ENCODE data around the gene GRM5.
A peak's percentile ranks its signal among the peaks of the same experiment; 100 is the strongest.
"Not testable (repeated sequence)": the region's sequence is repeated elsewhere in the genome, so short reads cannot be mapped to it uniquely, and the experiment has no call there.

The GRM5 gene

DNA sequence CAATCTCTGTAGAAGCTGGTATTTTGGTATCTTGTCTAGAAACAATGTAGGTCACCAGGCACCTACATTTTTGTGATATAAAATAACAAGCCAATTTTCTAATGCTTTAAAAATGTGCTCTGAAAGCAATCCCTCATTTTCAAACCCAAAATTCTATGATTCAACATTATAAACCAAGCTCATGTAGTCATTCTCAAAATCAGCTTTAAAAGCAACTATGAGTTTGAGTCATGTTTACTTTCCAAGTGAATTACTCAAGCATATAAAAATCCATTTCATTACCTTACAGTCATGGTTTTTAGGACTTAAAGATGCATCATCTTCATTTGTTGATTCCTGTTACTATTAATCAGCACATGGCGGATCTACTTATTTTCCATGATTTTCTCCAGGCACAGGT lies 216.4 kb downstream of the GRM5 start:
- H3K36me3 ChIP-seq (ENCODE audit: insufficient read depth, low read length), result no peaks in the 10 kb centered on the region
- no peaks in the 10 kb centered on the region for H3K79me2 ChIP-seq (ENCODE audit: insufficient read depth, low read length)
- no peak overlapping the region for H2AFZ ChIP-seq (ENCODE audit: low read length)
- no peaks in the 10 kb centered on the region for H3K9me3 ChIP-seq (ENCODE audit: low read length)
- no peak for TF ChIP-seq EZH2 (IDR thresholded peaks at IDR 0.05; ENCODE audit: borderline replicate concordance, low read length)
- TF ChIP-seq, protein P1, sequence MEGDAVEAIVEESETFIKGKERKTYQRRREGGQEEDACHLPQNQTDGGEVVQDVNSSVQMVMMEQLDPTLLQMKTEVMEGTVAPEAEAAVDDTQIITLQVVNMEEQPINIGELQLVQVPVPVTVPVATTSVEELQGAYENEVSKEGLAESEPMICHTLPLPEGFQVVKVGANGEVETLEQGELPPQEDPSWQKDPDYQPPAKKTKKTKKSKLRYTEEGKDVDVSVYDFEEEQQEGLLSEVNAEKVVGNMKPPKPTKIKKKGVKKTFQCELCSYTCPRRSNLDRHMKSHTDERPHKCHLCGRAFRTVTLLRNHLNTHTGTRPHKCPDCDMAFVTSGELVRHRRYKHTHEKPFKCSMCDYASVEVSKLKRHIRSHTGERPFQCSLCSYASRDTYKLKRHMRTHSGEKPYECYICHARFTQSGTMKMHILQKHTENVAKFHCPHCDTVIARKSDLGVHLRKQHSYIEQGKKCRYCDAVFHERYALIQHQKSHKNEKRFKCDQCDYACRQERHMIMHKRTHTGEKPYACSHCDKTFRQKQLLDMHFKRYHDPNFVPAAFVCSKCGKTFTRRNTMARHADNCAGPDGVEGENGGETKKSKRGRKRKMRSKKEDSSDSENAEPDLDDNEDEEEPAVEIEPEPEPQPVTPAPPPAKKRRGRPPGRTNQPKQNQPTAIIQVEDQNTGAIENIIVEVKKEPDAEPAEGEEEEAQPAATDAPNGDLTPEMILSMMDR (IDR thresholded peaks at IDR 0.05; ENCODE audit: low read length), result no peak
- H3K4me1 ChIP-seq (ENCODE audit: insufficient read depth, low read length, severe bottlenecking), result peaks cover 55% of the 10 kb centered on the region
- no peak overlapping the region for H3K27ac ChIP-seq (ENCODE audit: low read depth, low read length, poor library complexity, severe bottlenecking)
- no peak overlapping the region for H3K4me2 ChIP-seq (ENCODE audit: low read length)
- no peaks in the 10 kb centered on the region for H3K9me2 ChIP-seq (ENCODE audit: low read depth, low read length)
- H3F3A ChIP-seq (ENCODE audit: insufficient read depth, low read length), result no peaks in the 10 kb centered on the region
- no peak overlapping the region for H3K4me3 ChIP-seq (ENCODE audit: low read depth, low read length, poor library complexity, severe bottlenecking)
- no peak overlapping the region for H3K9ac ChIP-seq (ENCODE audit: low read length)
- no peaks in the 10 kb centered on the region for H4K20me1 ChIP-seq (ENCODE audit: insufficient read depth, low read length)
- no peaks in the 10 kb centered on the region for H3K27me3 ChIP-seq (ENCODE audit: insufficient read depth, low read length)

DNA sequence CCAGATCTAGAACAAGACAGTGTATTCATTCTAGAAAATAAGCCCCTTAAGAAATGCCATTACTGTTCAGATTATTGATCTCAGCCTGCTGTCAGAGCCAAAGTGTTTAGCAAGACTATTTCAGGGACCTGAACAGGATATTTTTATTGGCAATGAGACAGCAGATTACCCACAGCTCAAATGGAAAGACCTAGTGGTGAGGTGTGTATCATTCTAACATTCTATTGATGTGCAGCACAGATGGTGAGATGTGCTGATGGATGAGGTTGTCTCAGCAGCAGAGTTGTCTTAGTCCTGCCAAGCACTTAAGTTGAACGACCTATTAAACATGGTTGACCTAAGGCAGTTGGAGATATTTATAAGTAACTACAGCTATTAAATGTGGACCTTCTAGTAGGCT lies 219.5 kb downstream of the GRM5 start:
- not testable (repeated sequence) for H3K36me3 ChIP-seq (ENCODE audit: insufficient read depth, low read length); H3K79me2 ChIP-seq (ENCODE audit: insufficient read depth, low read length); H2AFZ ChIP-seq (ENCODE audit: low read length); H3K4me2 ChIP-seq (ENCODE audit: low read length); H3K4me3 ChIP-seq (ENCODE audit: low read depth, low read length, poor library complexity, severe bottlenecking); H4K20me1 ChIP-seq (ENCODE audit: insufficient read depth, low read length); H3K27me3 ChIP-seq (ENCODE audit: insufficient read depth, low read length); H3K9ac ChIP-seq (ENCODE audit: low read length); H3K9me2 ChIP-seq (ENCODE audit: low read depth, low read length); H3K9me3 ChIP-seq (ENCODE audit: low read length); H3F3A ChIP-seq (ENCODE audit: insufficient read depth, low read length)
- peak overlapping the region; percentile 98 for H3K27ac ChIP-seq (ENCODE audit: low read depth, low read length, poor library complexity, severe bottlenecking)
- H3K4me1 ChIP-seq (ENCODE audit: insufficient read depth, low read length, severe bottlenecking), result peaks cover 63% of the 10 kb centered on the region

DNA sequence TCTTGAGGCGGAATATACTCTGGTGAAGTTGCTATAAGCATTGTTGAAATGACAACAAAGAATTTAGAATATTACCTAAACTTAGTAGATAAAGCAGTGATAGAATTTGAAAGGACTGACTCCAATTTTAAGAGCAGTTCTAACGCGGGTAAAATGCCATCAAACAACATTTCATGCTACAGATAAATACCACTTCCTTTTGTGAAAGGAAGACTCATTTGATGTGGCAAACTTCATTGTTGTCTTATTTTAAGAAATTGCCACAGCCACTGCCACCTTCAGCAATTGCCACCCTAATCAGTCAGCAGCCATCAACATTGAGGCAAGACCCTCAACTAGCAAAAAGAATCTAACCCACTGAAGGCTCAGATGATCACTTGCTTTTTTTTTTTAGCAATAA lies 220.8 kb downstream of the GRM5 start:
- not testable (repeated sequence) for H3K9me2 ChIP-seq (ENCODE audit: low read depth, low read length); H3K79me2 ChIP-seq (ENCODE audit: insufficient read depth, low read length); H2AFZ ChIP-seq (ENCODE audit: low read length); H3K27me3 ChIP-seq (ENCODE audit: insufficient read depth, low read length); H3K9me3 ChIP-seq (ENCODE audit: low read length); H4K20me1 ChIP-seq (ENCODE audit: insufficient read depth, low read length); H3K4me3 ChIP-seq (ENCODE audit: low read depth, low read length, poor library complexity, severe bottlenecking); H3K9ac ChIP-seq (ENCODE audit: low read length); H3F3A ChIP-seq (ENCODE audit: insufficient read depth, low read length); H3K36me3 ChIP-seq (ENCODE audit: insufficient read depth, low read length)
- Histone ChIP-seq H3K4me2 (ENCODE audit: low read length) (peak overlapping the region; percentile 46; the same call in 1 of the 2 replicates), H3K27ac (ENCODE audit: low read depth, low read length, poor library complexity, severe bottlenecking) (peak overlapping the region; percentile 98), H3K4me1 (ENCODE audit: insufficient read depth, low read length, severe bottlenecking) (peaks cover 66% of the 10 kb centered on the region)

DNA sequence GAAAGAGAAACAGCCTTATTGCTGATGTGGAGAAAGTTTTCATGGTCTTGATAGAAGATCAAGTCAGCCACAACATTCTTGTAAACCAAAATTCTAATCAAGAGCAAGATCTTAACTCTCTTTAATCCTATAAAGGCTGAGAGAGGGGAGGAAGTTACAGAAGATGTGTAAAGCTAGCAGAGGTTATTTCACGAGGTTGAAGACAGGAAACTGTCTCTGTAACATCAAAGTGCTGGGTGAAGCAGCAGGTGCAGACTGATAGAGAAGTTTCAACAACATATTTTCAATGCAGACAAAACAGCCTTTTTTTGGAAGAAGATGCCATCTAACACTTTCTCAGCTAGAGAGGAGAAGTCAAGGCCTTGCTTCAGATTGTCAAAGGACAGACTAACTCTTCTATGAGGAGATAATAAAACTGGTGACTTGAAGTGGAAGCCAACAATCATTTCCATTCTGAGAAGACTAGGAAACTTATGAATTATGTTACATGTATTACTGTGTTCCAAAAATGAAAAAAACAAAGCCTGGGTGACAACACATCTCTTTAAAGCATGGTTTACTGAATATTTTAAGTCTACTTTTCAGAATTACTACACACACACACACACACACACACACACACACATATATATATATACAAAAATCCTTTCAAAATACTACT lies 221.9 kb downstream of the GRM5 start:
- peak overlapping the region; percentile 37 for H3K9ac ChIP-seq (ENCODE audit: low read length)
- H2AFZ ChIP-seq (ENCODE audit: low read length); H3K36me3 ChIP-seq (ENCODE audit: insufficient read depth, low read length); H3K4me3 ChIP-seq (ENCODE audit: low read depth, low read length, poor library complexity, severe bottlenecking); H3K27me3 ChIP-seq (ENCODE audit: insufficient read depth, low read length); H3K9me2 ChIP-seq (ENCODE audit: low read depth, low read length); H3F3A ChIP-seq (ENCODE audit: insufficient read depth, low read length); H3K9me3 ChIP-seq (ENCODE audit: low read length); H3K79me2 ChIP-seq (ENCODE audit: insufficient read depth, low read length); H4K20me1 ChIP-seq (ENCODE audit: insufficient read depth, low read length): not testable (repeated sequence)
- peak overlapping the region; percentile 98 for H3K27ac ChIP-seq (ENCODE audit: low read depth, low read length, poor library complexity, severe bottlenecking)
- H3K4me2 ChIP-seq (ENCODE audit: low read length), result peak overlapping the region; percentile 46
- peaks cover 66% of the 10 kb centered on the region for H3K4me1 ChIP-seq (ENCODE audit: insufficient read depth, low read length, severe bottlenecking)

DNA sequence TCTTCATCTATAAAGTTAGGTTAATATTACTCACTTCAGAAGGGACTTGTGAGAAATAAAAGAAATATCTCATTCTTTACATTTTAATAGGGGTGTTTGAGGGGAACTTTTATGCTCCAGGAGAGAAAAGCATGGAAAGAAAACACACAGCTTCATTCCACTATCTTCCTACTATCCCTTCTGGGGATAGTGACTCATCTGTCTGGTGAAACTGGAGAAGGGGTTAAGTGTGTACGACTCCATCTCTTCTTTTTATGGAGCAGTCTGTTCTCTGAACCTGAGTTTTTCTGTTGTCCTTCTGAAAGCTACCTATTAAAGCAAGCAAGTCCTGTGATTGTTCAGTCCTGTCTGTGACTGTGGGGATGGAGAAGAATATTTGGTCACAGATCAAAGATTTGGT lies 227.6 kb downstream of the GRM5 start:
- not testable (repeated sequence) for H3K27me3 ChIP-seq (ENCODE audit: insufficient read depth, low read length); H3K9ac ChIP-seq (ENCODE audit: low read length); H4K20me1 ChIP-seq (ENCODE audit: insufficient read depth, low read length); H3K27ac ChIP-seq (ENCODE audit: low read depth, low read length, poor library complexity, severe bottlenecking); H3K36me3 ChIP-seq (ENCODE audit: insufficient read depth, low read length); H3K79me2 ChIP-seq (ENCODE audit: insufficient read depth, low read length); H3K9me3 ChIP-seq (ENCODE audit: low read length); H3F3A ChIP-seq (ENCODE audit: insufficient read depth, low read length); H3K4me2 ChIP-seq (ENCODE audit: low read length); H3K4me3 ChIP-seq (ENCODE audit: low read depth, low read length, poor library complexity, severe bottlenecking); H2AFZ ChIP-seq (ENCODE audit: low read length); H3K9me2 ChIP-seq (ENCODE audit: low read depth, low read length)
- peaks cover 15% of the 10 kb centered on the region for H3K4me1 ChIP-seq (ENCODE audit: insufficient read depth, low read length, severe bottlenecking)

DNA sequence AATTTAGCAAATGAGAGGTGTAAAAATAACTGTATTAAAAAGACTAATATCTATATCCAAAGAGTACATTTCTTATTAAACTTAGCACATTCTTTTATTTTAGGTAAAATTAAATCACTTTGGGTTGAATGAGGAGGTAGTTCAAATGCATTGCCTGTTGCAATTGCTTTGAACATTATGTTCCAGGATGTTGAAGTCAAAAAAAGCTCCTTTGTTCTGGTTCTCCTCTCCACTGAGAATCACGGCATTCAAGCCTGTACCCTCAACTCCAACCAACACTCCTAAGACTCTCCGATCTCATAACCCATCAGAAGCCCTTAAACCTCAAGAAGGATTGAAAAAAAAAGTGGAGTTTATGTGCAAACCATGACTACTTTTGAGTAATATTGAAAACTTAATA lies 230.1 kb downstream of the GRM5 start:
- not testable (repeated sequence) for H3K27ac ChIP-seq (ENCODE audit: low read depth, low read length, poor library complexity, severe bottlenecking); H2AFZ ChIP-seq (ENCODE audit: low read length); H3K9ac ChIP-seq (ENCODE audit: low read length); H3K4me3 ChIP-seq (ENCODE audit: low read depth, low read length, poor library complexity, severe bottlenecking); H3F3A ChIP-seq (ENCODE audit: insufficient read depth, low read length); H3K4me1 ChIP-seq (ENCODE audit: insufficient read depth, low read length, severe bottlenecking); H3K27me3 ChIP-seq (ENCODE audit: insufficient read depth, low read length); H3K79me2 ChIP-seq (ENCODE audit: insufficient read depth, low read length); H3K4me2 ChIP-seq (ENCODE audit: low read length); H3K9me2 ChIP-seq (ENCODE audit: low read depth, low read length); H3K9me3 ChIP-seq (ENCODE audit: low read length); H3K36me3 ChIP-seq (ENCODE audit: insufficient read depth, low read length); H4K20me1 ChIP-seq (ENCODE audit: insufficient read depth, low read length)
